Prostate gland (tissue), 2 donors: ENCODE data around the gene KCNS3. TPM values are rescaled to one million over a fixed set of nuclear protein-coding genes. Genes with fewer than 3 reads are reported as not detected.

ENCODE experiments used
- DNase-seq: peaks from one replicate; pipeline ENCODE4 v3.0.0-alpha.2; 2019; ENCODE audit warnings: low spot score
- H3K27ac ChIP-seq, 2 donors: fragments of 200-600 bp; sonication (generic); 2 replicates each; pipeline ENCODE4 v1.5.1; 2017 to 2019
- H3K27me3 ChIP-seq: fragments of 200-600 bp; sonication (generic); replicated peaks from 2 replicates; pipeline ENCODE4 v1.5.1; 2019; ENCODE audit not compliant: insufficient read depth
- H3K36me3 ChIP-seq, 2 donors: fragments of 200-600 bp; sonication (generic); 1 replicate in 1 of 2; 2 replicates in 1 of 2; pipeline versions ENCODE4 v1.5.1 to v1.8.1; 2017 to 2019
- H3K4me1 ChIP-seq: fragments of 200-600 bp; sonication (generic); replicated peaks from 2 replicates; pipeline ENCODE4 v1.5.1; 2019
- H3K4me3 ChIP-seq, 2 donors: fragments of 200-600 bp; sonication (generic); 2 replicates each; pipeline ENCODE4 v1.5.1; 2017 to 2019
- H3K9me3 ChIP-seq: fragments of 200-600 bp; sonication (generic); 2 replicates; pipeline ENCODE4 v1.5.1; 2017
- CTCF ChIP-seq, 4 experiments: fragments of 200-600 bp in 2 of 4; fragments of 450-650 bp in 2 of 4; sonication (generic) in 2 of 4; IDR thresholded peaks; 1 replicate in 3 of 4; 2 replicates in 1 of 4; pipeline ENCODE4 v1.5.1; 2016 to 2019; ENCODE audit warnings: antibody characterized with exemption in 4 of 4, mild to moderate bottlenecking in 2 of 4, moderate library complexity in 2 of 4
- POLR2A ChIP-seq: fragments of 450-650 bp; IDR thresholded peaks from one replicate; pipeline ENCODE4 v1.6.1; 2016; ENCODE audit warnings: antibody characterized with exemption, mild to moderate bottlenecking
- POLR2AphosphoS5 ChIP-seq: sonication (generic); formaldehyde crosslinking; IDR thresholded peaks from one replicate; pipeline ENCODE4 v1.6.1; 2017; ENCODE audit warnings: antibody characterized with exemption
- WGBS: methylation state at CpG from one replicate; pipeline ENCODE4 v1.1.5; 2018; 5-methylcytosine and 5-hydroxymethylcytosine counted together
- intact Hi-C: fragments of 100-400 bp; cut with DNase I; formaldehyde crosslinking; loops from one replicate; pipeline ENCODE4 v1.14.2; 2022
- total RNA-seq, 2 donors: library from RNA; depleted of rRNA; stranded (reverse); fragments of >200 nt; gene quantifications; one replicate each; pipeline ENCODE4 v1.1.0, GENCODE V29; 2016

The KCNS3 gene
- total RNA-seq, 2 donors from 2014 or later, result 17.4 to 106 TPM

- H3K9me3 ChIP-seq, result no peaks in the 10 kb centered on the region
- H3K4me3 ChIP-seq, result no peak overlapping the region
- no peaks in the 10 kb centered on the region for H3K27me3 ChIP-seq
- H3K36me3 ChIP-seq, result no peaks in the 10 kb centered on the region
- WGBS, result 86% methylated on average over 2 of the region's 2 CpGs
- TF ChIP-seq POLR2AphosphoS5 (no peak), CTCF (IDR thresholded peaks at IDR 0.05) (no peak), POLR2A (no peak)
- H3K4me1 ChIP-seq, result no peaks in the 10 kb centered on the region
- DNase-seq, result no peak
- intact Hi-C loops, result no loop called here
- no peak overlapping the region for H3K27ac ChIP-seq
Measured at GRCh38 chr2:17843457-17843856, 35.0 kb upstream of the KCNS3 start.

- Histone ChIP-seq H3K4me1 (no peaks in the 10 kb centered on the region), H3K27me3 (no peaks in the 10 kb centered on the region), H3K36me3 (no peaks in the 10 kb centered on the region), H3K4me3 (no peak overlapping the region), H3K9me3 (no peaks in the 10 kb centered on the region), H3K27ac (no peak overlapping the region)
- no peak for DNase-seq
- TF ChIP-seq POLR2AphosphoS5, result no peak
- TF ChIP-seq POLR2A, result no peak
- no peak for TF ChIP-seq CTCF (IDR thresholded peaks at IDR 0.05)
- 92% methylated on average over 7 of the region's 7 CpGs for WGBS
- intact Hi-C loops, result no loop called here
Measured at GRCh38 chr2:17845806-17846205, 32.7 kb upstream of the KCNS3 start.

- Histone ChIP-seq H3K36me3 (no peaks in the 10 kb centered on the region), H3K9me3 (no peaks in the 10 kb centered on the region), H3K4me3 (no peak overlapping the region), H3K27me3 (no peaks in the 10 kb centered on the region), H3K27ac (no peak overlapping the region), H3K4me1 (no peaks in the 10 kb centered on the region)
- no peak for DNase-seq
- TF ChIP-seq POLR2A (no peak), POLR2AphosphoS5 (no peak), CTCF (IDR thresholded peaks at IDR 0.05) (no peak)
- 97% methylated on average over 3 of the region's 3 CpGs for WGBS
- intact Hi-C loops, result no loop called here
Measured at GRCh38 chr2:17846676-17847075, 31.8 kb upstream of the KCNS3 start.

- intact Hi-C loops, result no loop called here
- 77% methylated on average over 2 of the region's 2 CpGs for WGBS
- DNase-seq, result no peak
- Histone ChIP-seq H3K27ac (no peak overlapping the region), H3K4me1 (no peaks in the 10 kb centered on the region), H3K4me3 (no peak overlapping the region), H3K9me3 (no peaks in the 10 kb centered on the region), H3K27me3 (no peaks in the 10 kb centered on the region), H3K36me3 (no peaks in the 10 kb centered on the region)
- TF ChIP-seq CTCF (IDR thresholded peaks at IDR 0.05), result no peak
- no peak for TF ChIP-seq POLR2AphosphoS5
- TF ChIP-seq POLR2A, result no peak
Measured at GRCh38 chr2:17847236-17847635, 31.2 kb upstream of the KCNS3 start.

- Histone ChIP-seq H3K36me3 (no peaks in the 10 kb centered on the region), H3K27ac (no peak overlapping the region), H3K9me3 (no peaks in the 10 kb centered on the region), H3K27me3 (no peaks in the 10 kb centered on the region), H3K4me3 (no peak overlapping the region), H3K4me1 (no peaks in the 10 kb centered on the region)
- no peak for DNase-seq
- no peak for TF ChIP-seq CTCF (IDR thresholded peaks at IDR 0.05)
- WGBS, result 82% methylated on average over 5 of the region's 5 CpGs
- intact Hi-C loops, result no loop called here
Measured at GRCh38 chr2:17849275-17849674, 29.2 kb upstream of the KCNS3 start.
